H1 (cell line): Measurements from ENCODE around the gene CHD2. TPM values are rescaled to one million over a fixed set of nuclear protein-coding genes. Genes with fewer than 3 reads are reported as not detected.

Experiments
- CTCF ChIA-PET: fragments of 300-600 bp; sonication (Branson Sonifier 250); formaldehyde crosslinking; loops from one replicate; lab custom pipeline; 2021; ENCODE audit not compliant: partially characterized antibody; lab: Charles Lee
- POLR2A ChIA-PET: fragments of 300-600 bp; sonication (Branson Sonifier 250); formaldehyde crosslinking; loops from one replicate; lab custom pipeline; 2021; ENCODE audit warnings: inconsistent platforms; ENCODE audit not compliant: partially characterized antibody; lab: Charles Lee
- DNase-seq, 2 experiments: peaks; one replicate each; pipeline versions ENCODE4 v3.0.0 to v3.0.0-alpha.2; 2010 to 2022; ENCODE audit warnings: low spot score in 2 of 2, low read depth in 1 of 2, mixed read lengths in 1 of 2
- FAIRE-seq: peaks from 2 replicates; lab custom pipeline; 2011; peaks lifted over from hg19 to GRCh38; lab: Jason Lieb, UNC
- H2AFZ ChIP-seq: 2 replicates; pipeline ENCODE4 v1.8.1; 2012; ENCODE audit warnings: low read length, inconsistent platforms
- H2AK5ac ChIP-seq: 2 replicates; pipeline ENCODE4 v1.6.1; 2013; ENCODE audit warnings: low read depth, low read length
- H2BK120ac ChIP-seq: replicated peaks from 2 replicates; pipeline ENCODE3; 2013; ENCODE audit warnings: low read depth, low read length, inconsistent platforms
- H2BK12ac ChIP-seq: 2 replicates; pipeline ENCODE4 v1.6.1; 2013; ENCODE audit warnings: low read depth, low read length
- H2BK15ac ChIP-seq: 2 replicates; pipeline ENCODE4 v1.6.1; 2013; ENCODE audit warnings: low read length
- H2BK20ac ChIP-seq: 2 replicates; pipeline ENCODE4 v1.6.1; 2013; ENCODE audit warnings: low read length
- H2BK5ac ChIP-seq: 2 replicates; pipeline ENCODE4 v1.6.1; 2013; ENCODE audit warnings: low read depth, low read length
- H3K14ac ChIP-seq: 2 replicates; pipeline ENCODE4 v1.6.1; 2013; ENCODE audit warnings: inconsistent platforms; ENCODE audit not compliant: insufficient read length
- H3K18ac ChIP-seq: 2 replicates; pipeline ENCODE4 v1.6.1; 2013; ENCODE audit warnings: low read length; ENCODE audit errors: extremely low read depth
- H3K23ac ChIP-seq: 2 replicates; pipeline ENCODE4 v1.6.1; 2013; ENCODE audit warnings: inconsistent platforms; ENCODE audit not compliant: insufficient read length
- H3K23me2 ChIP-seq: 2 replicates; pipeline ENCODE4 v1.6.1; 2013; ENCODE audit warnings: low read depth, low read length
- H3K27ac ChIP-seq: 2 replicates; pipeline ENCODE4 v1.6.1; 2011; ENCODE audit warnings: low read depth, low read length, inconsistent platforms
- H3K27me3 ChIP-seq, 4 experiments: replicated peaks in 1 of 4; 1 replicate in 1 of 4; 2 replicates in 3 of 4; pipeline versions ENCODE4 v1.6.1 to v1.8.1; 2011 to 2013; ENCODE audit warnings: low read length in 3 of 4, mild to moderate bottlenecking in 3 of 4, inconsistent platforms in 2 of 4, mixed read lengths in 2 of 4, moderate library complexity in 1 of 4; ENCODE audit not compliant: control insufficient read depth in 3 of 4, insufficient read depth in 3 of 4; ENCODE audit errors: extremely low read depth in 1 of 4
- H3K36me3 ChIP-seq, 4 experiments: 2 replicates each; pipeline versions ENCODE4 v1.6.1 to v1.8.1; 2011 to 2013; ENCODE audit warnings: mild to moderate bottlenecking in 4 of 4, low read length in 3 of 4, moderate library complexity in 2 of 4, control low read depth in 1 of 4, inconsistent platforms in 1 of 4; ENCODE audit not compliant: insufficient read depth in 4 of 4, control insufficient read depth in 2 of 4
- H3K4ac ChIP-seq: replicated peaks from 2 replicates; pipeline ENCODE3; 2013; ENCODE audit warnings: low read length, low read depth, mixed read lengths, inconsistent platforms; ENCODE audit not compliant: insufficient read length
- H3K4me1 ChIP-seq, 4 experiments: replicated peaks in 1 of 4; 1 replicate in 1 of 4; 2 replicates in 3 of 4; pipeline versions ENCODE4 v1.6.1 to v1.8.1; 2011 to 2013; ENCODE audit warnings: low read length in 3 of 4, inconsistent platforms in 2 of 4, mixed read lengths in 1 of 4; ENCODE audit not compliant: insufficient read depth in 4 of 4, control insufficient read depth in 3 of 4
- H3K4me2 ChIP-seq, 2 experiments: 2 replicates each; pipeline versions ENCODE4 v1.6.1 to v1.8.1; 2011 to 2013; ENCODE audit warnings: low read depth in 2 of 2, low read length in 2 of 2, control low read depth in 1 of 2, inconsistent platforms in 1 of 2, mild to moderate bottlenecking in 1 of 2; ENCODE audit not compliant: insufficient read depth in 1 of 2
- H3K4me3 ChIP-seq, 4 experiments: fragments of 200-600, 300-600 bp in 1 of 4; sonication (generic), shearing (Covaris generic), sonication (Bioruptor Twin) in 1 of 4; 2 replicates each; pipeline versions ENCODE4 v1.5.1 to v1.8.1; 2011 to 2016; ENCODE audit warnings: low read length in 4 of 4, low read depth in 3 of 4, control low read depth in 2 of 4, inconsistent platforms in 2 of 4, mild to moderate bottlenecking in 2 of 4, mixed read lengths in 1 of 4, moderate library complexity in 1 of 4; ENCODE audit not compliant: insufficient read depth in 2 of 4; ENCODE audit errors: extremely low read depth in 1 of 4
- H3K56ac ChIP-seq: replicated peaks from 2 replicates; pipeline ENCODE3; 2013; ENCODE audit warnings: low read depth, mild to moderate bottlenecking, mixed read lengths, low read length, inconsistent platforms; ENCODE audit not compliant: insufficient read length
- H3K79me1 ChIP-seq: 2 replicates; pipeline ENCODE4 v1.6.1; 2013; ENCODE audit warnings: low read depth, low read length, control low read depth
- H3K79me2 ChIP-seq, 2 experiments: 2 replicates each; pipeline versions ENCODE4 v1.6.1 to v1.8.1; 2012 to 2013; ENCODE audit warnings: low read length in 2 of 2, mild to moderate bottlenecking in 2 of 2, inconsistent platforms in 1 of 2; ENCODE audit not compliant: insufficient read depth in 2 of 2, control insufficient read depth in 1 of 2
- H3K9ac ChIP-seq, 4 experiments: replicated peaks in 1 of 4; 1 replicate in 1 of 4; 2 replicates in 3 of 4; pipeline versions ENCODE4 v1.6.1 to v1.8.1; 2011 to 2013; ENCODE audit warnings: low read depth in 3 of 4, low read length in 3 of 4, control low read depth in 2 of 4, mild to moderate bottlenecking in 2 of 4, moderate library complexity in 2 of 4, inconsistent platforms in 1 of 4; ENCODE audit errors: extremely low read depth in 1 of 4
- H3K9me3 ChIP-seq, 2 experiments: 2 replicates each; pipeline versions ENCODE4 v1.6.1 to v1.8.1; 2012 to 2013; ENCODE audit warnings: mild to moderate bottlenecking in 2 of 2, moderate library complexity in 2 of 2, control low read depth in 1 of 2, inconsistent platforms in 1 of 2, low read depth in 1 of 2, low read length in 1 of 2, mixed read lengths in 1 of 2; ENCODE audit not compliant: insufficient read depth in 2 of 2
- H4K20me1 ChIP-seq, 2 experiments: replicated peaks in 1 of 2; 2 replicates each; pipeline versions ENCODE3 to v1.8.1; 2011 to 2013; ENCODE audit warnings: inconsistent platforms in 2 of 2, low read length in 2 of 2, mild to moderate bottlenecking in 1 of 2; ENCODE audit not compliant: insufficient read depth in 2 of 2, control insufficient read depth in 1 of 2
- H4K5ac ChIP-seq: 2 replicates; pipeline ENCODE4 v1.6.1; 2013; ENCODE audit warnings: low read length, low read depth, mixed read lengths, inconsistent platforms; ENCODE audit not compliant: insufficient read length
- H4K8ac ChIP-seq: 2 replicates; pipeline ENCODE4 v1.8.0; 2013; ENCODE audit warnings: mild to moderate bottlenecking, moderate library complexity, low read length, inconsistent platforms; ENCODE audit not compliant: insufficient read depth; ENCODE audit errors: extremely low read depth
- H4K91ac ChIP-seq: replicated peaks from 2 replicates; pipeline ENCODE3; 2013; ENCODE audit warnings: low read length, mixed read lengths, inconsistent platforms; ENCODE audit not compliant: insufficient read length
- BRCA1 ChIP-seq: IDR thresholded peaks from 2 replicates; pipeline ENCODE4 v1.6.1; 2012; ENCODE audit warnings: low read depth, low read length, improper control_type of control experiment
- RXRA ChIP-seq: IDR thresholded peaks from 2 replicates; pipeline ENCODE4 v1.6.1; 2011; ENCODE audit warnings: low read depth, mild to moderate bottlenecking, low read length, moderate library complexity; ENCODE audit not compliant: insufficient read depth
- SAP30 ChIP-seq: fragments of 300-600 bp; sonication (generic); IDR thresholded peaks from 2 replicates; pipeline ENCODE4 v1.7.1; 2012; ENCODE audit warnings: low read length, moderate library complexity, mild to moderate bottlenecking, inconsistent platforms; ENCODE audit not compliant: insufficient read depth, insufficient replicate concordance
- WGBS, 2 experiments: shearing (Covaris generic) in 1 of 2; methylation state at CpG; one replicate each; pipeline versions ENCODE4 v1.1.6 to v1.1.7; 2013 to 2015; ENCODE audit warnings: low lambda C conversion rate in 2 of 2, mixed read lengths in 2 of 2, inconsistent platforms in 1 of 2, low coverage in 1 of 2, missing lambda C conversion rate in 1 of 2; ENCODE audit not compliant: insufficient replicate concordance in 2 of 2, insufficient coverage in 1 of 2, insufficient read length in 1 of 2; ENCODE audit errors: extremely low coverage in 1 of 2, missing lambda C conversion rate in 1 of 2; 5-methylcytosine and 5-hydroxymethylcytosine counted together
- polyA plus RNA-seq, 7 experiments: library from polyadenylated mRNA; depleted of rRNA in 3 of 7; stranded (reverse) in 5 of 7; unstranded in 2 of 7; fragments of >200 nt in 5 of 7; fragments of 200-250 nt in 2 of 7; gene quantifications; 1 replicate in 5 of 7; 2 replicates in 1 of 7; 4 replicates in 1 of 7; pipeline versions ENCODE4 v1.2.1 to v1.2.3, GENCODE V29; 2011 to 2013; ENCODE audit warnings: missing spikeins in 2 of 7, mixed read lengths in 2 of 7
- total RNA-seq: library from RNA; stranded (reverse); fragmentation: NEBNext Ultra II Directional; extraction: Animal tissue kit (Norgen Biotek cat#: 25700); gene quantifications from 2 replicates; pipeline ENCODE4 v1.2.1, GENCODE V29; 2021

CHD2 gene
- total and polyA plus RNA-seq, 2 of the 8 experiments (the other 6 are each of a cell fraction or from before 2014, with no cell fraction given), result 28.8 to 70.0 TPM

DNA sequence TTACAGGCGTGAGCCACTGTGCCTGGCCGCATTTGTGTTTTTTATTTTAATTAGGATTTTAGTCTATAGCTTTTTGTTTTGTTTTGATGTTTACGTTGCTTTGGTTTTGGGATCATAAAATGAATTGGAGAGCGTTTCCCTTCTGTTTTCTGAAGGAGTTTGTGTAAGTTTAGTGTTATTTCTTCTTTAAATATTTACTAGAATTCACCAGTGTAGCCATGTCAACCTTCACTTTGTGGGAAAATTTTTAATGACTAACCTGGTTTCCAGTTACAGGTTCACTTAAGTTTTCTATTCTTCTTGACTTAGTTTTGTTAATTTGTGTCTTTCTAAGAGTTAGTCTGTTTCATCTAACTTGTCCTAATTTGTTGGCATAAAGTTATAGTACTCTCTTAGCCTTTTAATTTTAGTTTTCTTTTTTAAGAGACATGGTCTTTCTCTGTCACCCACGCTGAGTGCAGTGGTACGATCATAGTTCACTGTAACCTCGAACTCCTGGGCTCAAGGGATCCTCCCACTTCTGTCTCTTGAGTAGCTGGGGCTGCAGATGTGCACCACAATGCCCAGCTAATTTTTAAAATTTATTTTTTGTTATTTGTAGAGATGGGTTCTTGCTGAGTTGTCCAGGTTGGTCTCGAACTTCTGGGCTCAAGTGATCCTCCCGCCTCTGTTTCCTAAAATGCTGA is 61.0 kb downstream of the CHD2 start:
- H3K23ac ChIP-seq, result no peak overlapping the region
- H4K91ac ChIP-seq, result no peak overlapping the region
- H2BK15ac ChIP-seq, result no peak overlapping the region
- no peak overlapping the region for H3K56ac ChIP-seq
- peaks cover 0 to 74% of the 10 kb centered on the region in 2 experiments; a peak in 2 of 4 replicates for H3K79me2 ChIP-seq
- ChIA-PET CTCF (interaction anchor here (1.2 kb wide), 2 partner anchors 9 to 16 kb away, joined by 3 read pairs; no protein-coding TSS in a partner anchor), POLR2A (no interaction called here)
- FAIRE-seq (no peak), DNase-seq (no peak)
- no peak overlapping the region for H3K9ac ChIP-seq
- H2BK20ac ChIP-seq, result no peak overlapping the region
- H2BK12ac ChIP-seq, result no peak overlapping the region
- H3K4ac ChIP-seq, result no peak overlapping the region
- no peak overlapping the region for H3K27ac ChIP-seq
- no peaks in the 10 kb centered on the region for H3K9me3 ChIP-seq
- H3K27me3 ChIP-seq, result no peaks in the 10 kb centered on the region
- H2AFZ ChIP-seq, result no peak overlapping the region
- H4K8ac ChIP-seq, result no peak overlapping the region
- TF ChIP-seq SAP30 (no peak), RXRA (no peak), BRCA1 (no peak)
- no peak overlapping the region for H3K14ac ChIP-seq
- H2AK5ac ChIP-seq, result no peak overlapping the region
- H2BK5ac ChIP-seq, result no peak overlapping the region
- H4K5ac ChIP-seq, result no peak overlapping the region
- peaks cover 2 to 5% of the 10 kb centered on the region in 2 experiments for H4K20me1 ChIP-seq
- H3K79me1 ChIP-seq, result no peaks in the 10 kb centered on the region
- no peak overlapping the region for H3K4me2 ChIP-seq
- H3K36me3 ChIP-seq, result peaks cover 11 to 85% (median 25%) of the 10 kb centered on the region in 4 experiments
- 95 to 100% methylated on average over 1 to 9 of the region's 9 CpGs for WGBS, 2 experiments
- H3K23me2 ChIP-seq, result no peaks in the 10 kb centered on the region
- no peak overlapping the region for H3K18ac ChIP-seq
- H3K4me3 ChIP-seq, result no peak overlapping the region
- no peak overlapping the region for H2BK120ac ChIP-seq
- H3K4me1 ChIP-seq, result no peaks in the 10 kb centered on the region
